HL-60 (cell line): ENCODE results near the gene RECK.

Source experiments
- DNase-seq, 2 experiments: peaks; one replicate each; pipeline ENCODE4 v3.0.0-alpha.2; 2010 to 2020; ENCODE audit warnings: low read depth in 1 of 2, low spot score in 1 of 2
- H3K27ac ChIP-seq: fragments of 250-450 bp; sonication (Bioruptor Pico); replicated peaks from 2 replicates; pipeline ENCODE4 v1.5.1; 2020; ENCODE audit warnings: mild to moderate bottlenecking, moderate library complexity
- H3K27me3 ChIP-seq: fragments of 250-450 bp; sonication (Bioruptor Pico); 2 replicates; pipeline ENCODE4 v1.5.1; 2021; ENCODE audit warnings: mild to moderate bottlenecking, moderate library complexity; ENCODE audit not compliant: insufficient read depth, poor library complexity, severe bottlenecking
- H3K4me3 ChIP-seq: replicated peaks from 2 replicates; pipeline ENCODE4 v1.5.1; 2011; ENCODE audit warnings: mild to moderate bottlenecking, control low read depth, low read length; ENCODE audit not compliant: insufficient read depth
- CTCF ChIP-seq: IDR thresholded peaks from one replicate; pipeline ENCODE4 v1.5.1; 2011; ENCODE audit warnings: low read length, control low read depth, inconsistent platforms; ENCODE audit not compliant: insufficient read depth
- GABPA ChIP-seq: IDR thresholded peaks from 2 replicates; pipeline ENCODE4 v1.6.1; 2012; ENCODE audit warnings: low read depth
- POLR2AphosphoS5 ChIP-seq: IDR thresholded peaks from 2 replicates; pipeline ENCODE4 v1.6.1; 2012; ENCODE audit warnings: low read depth
- REST ChIP-seq: IDR thresholded peaks from 2 replicates; pipeline ENCODE4 v1.6.1; 2012; ENCODE audit warnings: low read depth; ENCODE audit not compliant: insufficient replicate concordance
- SPI1 ChIP-seq: IDR thresholded peaks from 2 replicates; pipeline ENCODE4 v1.6.1; 2012; ENCODE audit warnings: low read depth, mild to moderate bottlenecking, borderline replicate concordance

RECK gene

DNA sequence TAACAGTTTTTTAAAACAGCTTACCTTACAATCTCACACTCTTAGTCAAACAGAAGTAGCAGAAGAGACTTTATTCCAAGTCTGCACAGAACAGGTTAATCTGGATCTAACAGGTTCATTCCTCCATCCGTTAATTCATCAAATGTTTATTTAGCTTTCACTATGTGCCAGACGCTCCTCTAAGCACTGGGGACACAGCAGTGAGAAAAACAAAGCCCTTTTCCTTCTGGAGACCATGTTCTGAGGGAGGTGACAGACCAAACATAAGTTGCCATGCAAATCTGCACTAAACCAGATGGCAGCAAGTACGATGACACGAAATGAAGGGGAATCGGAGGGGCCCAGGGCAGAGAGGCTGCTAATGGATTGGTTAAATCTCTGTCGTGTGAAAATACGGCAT lies 82.8 kb downstream of the RECK start:
- H3K4me3 ChIP-seq, result no peak overlapping the region
- no peak for DNase-seq
- no peaks in the 10 kb centered on the region for H3K27me3 ChIP-seq
- no peak overlapping the region for H3K27ac ChIP-seq
- TF ChIP-seq REST (no peak), GABPA (no peak), CTCF (no peak), POLR2AphosphoS5 (no peak), SPI1 (no peak)

- Histone ChIP-seq H3K27me3 (no peaks in the 10 kb centered on the region), H3K4me3 (no peak overlapping the region), H3K27ac (no peak overlapping the region)
- no peak for DNase-seq
- TF ChIP-seq CTCF, result no peak
- no peak for TF ChIP-seq POLR2AphosphoS5
- no peak for TF ChIP-seq SPI1
- no peak for TF ChIP-seq GABPA
- TF ChIP-seq REST, result no peak
These were observed 84.0 kb downstream of the RECK start for GRCh38 chr9:36120705-36121104.

DNA sequence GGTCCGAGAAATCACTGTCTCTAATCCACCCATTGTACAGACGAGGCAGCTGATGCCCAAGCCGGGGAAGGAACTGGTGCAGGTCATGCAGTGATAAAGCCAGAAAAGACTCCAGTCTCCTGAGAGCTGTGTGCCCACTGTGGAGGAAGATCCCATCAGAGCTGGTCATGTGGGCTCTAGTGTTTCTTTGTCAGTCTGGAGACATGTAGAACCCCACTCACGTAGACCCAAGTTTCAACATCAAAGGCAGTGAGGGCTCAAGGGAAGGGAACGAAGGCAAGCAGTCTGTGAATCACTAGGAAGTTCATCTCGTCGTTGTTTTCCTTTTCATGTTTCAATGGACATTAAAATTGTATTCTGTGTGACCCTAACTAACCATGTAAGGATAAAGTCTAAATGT lies 85.3 kb downstream of the RECK start:
- no peak for DNase-seq
- no peak overlapping the region for H3K4me3 ChIP-seq
- no peaks in the 10 kb centered on the region for H3K27me3 ChIP-seq
- H3K27ac ChIP-seq, result no peak overlapping the region
- TF ChIP-seq CTCF (no peak), GABPA (no peak), SPI1 (no peak), REST (no peak), POLR2AphosphoS5 (no peak)
